HL-60/S4 treated with phorbol 12-myristate 13-acetate at 8.2 ng/mL for 4 days and 3 days (cell line): Measurements from ENCODE around the gene AFDN.
"Not testable (repeated sequence)": the region's sequence is repeated elsewhere in the genome, so short reads cannot be mapped to it uniquely, and the experiment has no call there.

Source experiments
- in situ Hi-C: fragments of 300-500 bp; cut with MboI; formaldehyde crosslinking; loops from 2 replicates; pipeline ENCODE4 v1.15.0; 2022; ENCODE audit warnings: low sequenced_read_pairs

AFDN gene

DNA sequence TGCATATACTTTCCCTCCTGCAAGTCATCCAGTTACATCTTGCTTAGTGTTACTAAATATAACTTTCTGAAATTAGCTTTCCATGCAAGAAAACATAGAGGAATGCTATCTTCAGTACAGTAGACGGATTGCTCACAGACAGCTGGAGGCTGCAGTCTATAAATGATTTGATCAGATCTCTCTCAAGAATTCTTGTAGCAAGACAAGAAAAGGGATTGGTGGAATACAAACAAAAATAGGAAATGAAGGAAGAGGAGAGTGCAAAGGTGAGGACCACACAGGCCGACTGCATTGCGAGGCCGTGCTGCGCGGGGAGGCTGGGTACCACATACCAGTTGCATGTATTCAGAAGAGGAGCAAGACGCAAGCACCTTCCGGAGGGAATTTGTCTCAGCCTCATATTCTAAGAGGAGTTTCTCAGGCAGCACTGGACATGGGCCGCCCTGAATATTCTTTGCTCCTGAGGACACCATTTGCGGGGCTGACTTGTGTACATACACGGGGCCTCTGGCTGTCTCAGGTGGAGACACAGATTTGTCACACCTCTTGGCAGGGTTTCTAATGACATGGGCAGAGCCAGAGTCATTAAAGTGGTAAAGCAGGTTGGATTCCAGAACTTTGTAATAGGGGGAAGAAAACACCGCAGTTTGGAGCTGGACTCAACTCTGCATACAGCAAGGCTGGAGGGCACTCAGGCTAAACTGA is 148.1 kb downstream of the AFDN start:
- in situ Hi-C loops = no loop called here

DNA sequence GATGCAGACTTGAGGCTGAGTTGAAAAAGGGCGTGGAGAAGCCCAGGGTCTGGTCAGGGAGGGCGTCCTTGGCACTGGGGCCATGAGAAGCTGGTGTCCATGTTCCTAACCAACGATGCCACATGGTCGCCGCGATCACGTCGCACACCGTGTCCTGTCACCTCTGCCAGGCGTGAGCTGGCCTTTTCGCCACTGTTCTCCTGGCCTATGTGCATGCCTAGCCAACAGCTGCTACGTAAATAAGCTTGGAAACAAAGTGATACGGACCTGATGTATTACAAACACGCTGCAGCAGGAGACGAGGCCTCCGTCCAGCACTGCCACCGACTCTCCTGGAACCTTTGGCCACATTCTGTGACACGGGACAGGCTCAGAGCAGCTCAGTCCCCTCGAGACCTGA is 148.7 kb downstream of the AFDN start:
- in situ Hi-C loops = no loop called here

DNA sequence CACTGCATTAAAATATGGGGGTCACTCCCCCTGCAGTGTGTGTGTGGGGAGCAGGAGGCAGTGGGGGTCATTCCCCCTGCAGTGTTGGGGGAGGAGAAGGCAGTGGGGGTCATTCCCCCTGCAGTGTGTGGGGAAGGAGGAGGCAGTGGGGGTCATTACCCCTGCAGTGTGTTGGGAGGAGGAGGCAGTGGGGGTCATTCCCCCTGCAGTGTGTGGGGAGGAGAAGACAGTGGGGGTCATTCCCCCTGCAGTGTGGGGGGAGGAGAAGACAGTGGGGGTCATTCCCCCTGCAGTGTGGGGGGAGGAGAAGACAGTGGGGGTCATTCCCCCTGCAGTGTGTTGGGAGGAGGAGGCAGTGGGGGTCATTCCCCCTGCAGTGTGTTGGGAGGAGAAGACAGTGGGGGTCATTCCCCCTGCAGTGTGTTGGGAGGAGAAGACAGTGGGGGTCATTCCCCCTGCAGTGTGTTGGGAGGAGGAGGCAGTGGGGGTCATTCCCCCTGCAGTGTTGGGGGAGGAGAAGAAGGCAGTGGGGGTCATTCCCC is 149.5 kb downstream of the AFDN start:
- in situ Hi-C loops = not testable (repeated sequence)

DNA sequence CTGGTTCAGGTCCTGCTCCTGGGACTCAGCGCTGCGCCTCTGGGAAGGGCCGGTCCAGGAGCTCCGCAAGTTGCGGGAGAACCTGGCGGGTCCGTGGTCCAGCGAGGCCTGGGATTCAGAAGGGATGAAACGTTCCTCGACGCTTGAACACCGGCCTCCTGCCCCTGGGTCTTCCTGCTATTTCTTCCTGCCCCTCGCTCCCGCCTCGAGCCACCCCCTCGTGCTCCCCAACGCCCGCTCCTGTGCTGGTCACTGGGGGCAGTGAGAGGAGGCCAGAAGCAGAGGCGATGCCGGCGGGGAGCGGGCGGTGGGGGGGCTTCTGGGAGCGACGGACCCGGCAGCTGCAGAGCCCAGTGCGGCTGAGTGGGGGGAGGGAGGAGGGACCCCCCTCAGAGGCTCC is 150.0 kb downstream of the AFDN start:
- in situ Hi-C loops = no loop called here

DNA sequence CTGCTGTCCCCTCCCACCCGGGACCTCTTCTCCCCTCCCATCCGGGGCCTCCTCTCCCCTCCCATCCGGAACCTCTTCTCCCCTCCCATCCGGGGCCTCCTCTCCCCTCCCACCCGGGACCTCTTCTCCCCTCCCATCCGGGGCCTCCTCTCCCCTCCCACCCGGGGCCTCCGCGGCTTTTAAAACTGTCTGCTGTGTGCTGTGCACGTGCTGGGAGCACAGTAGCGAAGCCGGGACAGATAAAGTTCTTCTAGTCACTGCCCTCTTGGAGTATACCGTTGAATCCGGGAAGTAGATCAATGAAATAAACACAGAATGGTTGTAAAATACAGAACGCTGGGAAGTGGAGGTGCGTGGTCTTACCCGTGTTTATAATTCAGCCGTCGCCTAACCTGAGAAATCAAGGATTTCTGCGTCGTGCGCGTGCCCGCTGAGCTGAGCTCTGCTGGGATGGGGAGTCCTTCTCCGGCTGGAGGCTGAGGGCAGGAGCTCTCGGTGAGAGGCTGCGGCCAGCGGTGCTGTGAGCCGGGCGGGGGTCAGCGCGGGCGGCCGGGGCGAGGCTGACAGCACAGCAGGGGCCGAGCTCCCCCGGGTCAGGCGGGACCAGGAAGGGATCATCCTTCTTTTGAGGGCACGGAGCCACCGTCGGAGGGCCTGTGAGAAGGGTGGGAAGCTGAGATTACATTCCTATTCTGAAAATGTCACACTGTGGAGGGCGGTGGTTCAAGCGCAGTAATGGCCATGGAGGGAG is 151.2 kb downstream of the AFDN start:
- in situ Hi-C loops = no loop called here

DNA sequence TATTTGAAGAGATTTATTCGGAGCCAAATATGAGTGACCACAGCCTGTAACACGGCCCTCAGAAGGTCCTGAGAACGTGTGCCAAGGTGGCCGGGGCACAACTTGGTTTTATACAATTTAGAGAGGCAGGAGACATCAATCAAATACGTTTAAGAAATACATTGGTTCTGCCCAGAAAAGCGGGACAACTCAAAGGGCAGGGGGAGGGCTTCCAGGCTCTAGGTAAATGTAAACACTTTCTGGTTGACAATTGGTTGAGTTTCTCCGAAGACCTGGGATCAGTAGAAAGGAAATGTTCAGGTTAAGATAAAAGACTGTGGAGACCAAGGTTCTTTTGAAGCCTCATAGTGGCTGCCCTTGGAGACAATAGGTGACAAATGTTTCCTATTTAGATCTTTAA is 151.9 kb downstream of the AFDN start:
- in situ Hi-C loops = no loop called here

DNA sequence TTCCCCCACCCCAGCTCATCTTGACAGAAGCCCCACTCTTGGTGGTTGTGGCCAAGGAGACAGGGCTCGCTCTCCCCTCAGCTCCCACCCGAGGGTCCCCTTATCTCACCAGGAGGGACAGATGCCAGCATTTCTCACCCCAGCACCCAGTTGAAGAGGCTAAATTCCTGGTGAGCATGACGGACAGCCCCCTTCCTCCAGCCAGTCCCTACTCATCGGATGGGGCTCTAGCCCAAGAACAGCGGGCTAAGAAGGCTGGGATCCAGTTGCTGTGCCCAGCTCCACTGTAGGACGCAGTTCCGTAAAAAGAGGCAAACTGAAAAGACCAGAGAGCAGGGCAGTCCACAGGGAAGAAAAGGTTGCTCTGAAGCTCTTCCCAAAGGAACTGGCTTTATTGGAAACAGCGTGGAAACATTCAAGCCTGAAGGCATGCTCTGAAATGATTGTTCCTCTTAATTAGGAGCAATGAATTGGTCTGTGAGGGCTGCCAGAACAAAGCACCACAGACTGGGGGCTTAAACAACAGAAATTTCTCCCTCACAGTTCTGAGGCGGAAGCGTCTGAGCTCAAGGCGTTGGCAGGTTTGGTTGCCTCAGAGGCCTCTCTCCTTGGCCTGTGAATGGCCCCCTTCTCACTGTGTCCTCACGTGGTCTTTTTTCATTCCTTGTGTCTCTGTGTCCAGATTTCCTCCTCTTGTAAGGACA is 152.9 kb downstream of the AFDN start:
- in situ Hi-C loops = no loop called here

DNA sequence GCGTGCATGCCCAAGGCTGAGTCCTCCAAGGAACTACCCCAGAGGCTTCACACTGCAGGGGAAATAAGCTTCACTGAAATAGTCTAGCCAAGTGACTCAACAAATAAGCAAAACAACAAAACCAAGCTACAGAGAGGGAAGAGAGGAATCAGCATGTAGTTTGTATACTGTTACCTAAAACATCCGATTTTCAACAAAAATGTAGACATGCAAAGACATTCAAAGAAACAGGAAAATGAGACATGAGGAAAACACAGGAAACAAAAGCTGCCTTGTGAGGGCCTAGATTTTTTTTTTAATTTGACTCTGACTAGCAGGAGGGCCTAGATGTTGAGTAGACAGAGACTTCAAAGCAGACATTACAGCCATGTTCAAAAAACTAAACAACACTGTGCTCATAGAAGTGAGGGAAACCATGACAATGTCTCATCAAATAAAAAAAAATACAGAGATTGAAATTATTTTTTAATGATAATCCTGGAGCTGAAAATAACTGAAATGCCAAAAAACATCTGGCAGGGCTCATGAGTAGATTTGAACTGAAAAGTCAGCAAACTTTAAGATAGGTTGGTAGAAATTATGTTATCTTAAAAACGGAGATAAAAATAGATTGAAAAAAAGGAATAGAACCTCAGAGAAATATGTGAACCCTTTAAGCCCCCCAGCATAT is 154.3 kb downstream of the AFDN start:
- in situ Hi-C loops = no loop called here

DNA sequence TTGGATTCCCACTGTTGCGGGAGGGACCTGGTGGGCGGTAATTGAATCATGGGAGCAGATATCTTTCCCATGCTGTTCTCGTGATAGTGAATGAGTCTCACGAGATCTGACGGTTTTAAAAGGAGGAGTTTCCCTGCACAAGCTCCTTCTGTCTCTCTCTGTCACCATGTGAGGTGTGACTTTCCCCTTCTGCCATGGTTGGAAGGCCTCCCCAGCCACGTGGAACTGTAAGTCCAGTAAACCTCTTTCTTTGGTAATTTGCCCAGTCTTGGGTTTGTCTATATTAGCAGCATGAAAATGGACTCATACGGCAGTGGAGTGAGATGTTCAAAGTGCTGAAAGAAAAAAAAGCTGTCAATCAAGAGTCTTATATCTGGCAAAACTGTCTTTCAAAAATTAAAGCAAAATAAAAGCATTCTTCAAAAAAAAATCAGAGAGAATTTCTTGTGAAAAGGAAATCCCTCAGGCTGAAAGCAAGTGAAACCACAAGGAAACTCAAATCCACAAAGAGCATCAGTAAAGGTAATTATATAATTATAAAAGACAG is 155.3 kb downstream of the AFDN start:
- in situ Hi-C loops = no loop called here

DNA sequence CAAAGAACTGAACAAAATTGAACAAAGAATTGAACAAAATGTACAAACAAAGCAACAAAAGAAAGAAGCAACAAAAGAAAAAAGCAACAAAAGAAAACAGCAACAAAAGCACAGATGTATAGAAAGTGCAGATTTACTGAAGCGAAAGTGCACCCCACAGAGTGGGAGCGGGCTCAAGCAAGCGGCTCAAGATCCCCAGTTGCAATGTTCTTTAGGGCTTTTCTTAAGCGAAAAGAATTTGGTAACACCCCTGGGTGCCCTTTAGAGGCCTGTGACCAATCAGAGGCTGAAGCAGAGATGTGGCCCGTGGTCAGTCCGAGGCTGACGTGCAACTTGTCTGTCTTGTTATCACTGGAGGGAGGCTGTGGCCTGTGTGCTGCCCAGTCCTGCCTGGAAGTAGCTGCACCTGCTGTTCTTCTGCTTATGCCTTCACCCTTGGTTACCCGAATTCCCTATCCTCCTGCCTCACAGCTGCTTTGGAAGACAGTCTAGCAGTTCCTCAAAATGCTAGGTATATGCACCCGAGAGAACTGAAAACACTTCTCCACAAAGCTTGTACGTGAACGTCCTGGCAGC is 157.5 kb downstream of the AFDN start:
- in situ Hi-C loops = no loop called here

DNA sequence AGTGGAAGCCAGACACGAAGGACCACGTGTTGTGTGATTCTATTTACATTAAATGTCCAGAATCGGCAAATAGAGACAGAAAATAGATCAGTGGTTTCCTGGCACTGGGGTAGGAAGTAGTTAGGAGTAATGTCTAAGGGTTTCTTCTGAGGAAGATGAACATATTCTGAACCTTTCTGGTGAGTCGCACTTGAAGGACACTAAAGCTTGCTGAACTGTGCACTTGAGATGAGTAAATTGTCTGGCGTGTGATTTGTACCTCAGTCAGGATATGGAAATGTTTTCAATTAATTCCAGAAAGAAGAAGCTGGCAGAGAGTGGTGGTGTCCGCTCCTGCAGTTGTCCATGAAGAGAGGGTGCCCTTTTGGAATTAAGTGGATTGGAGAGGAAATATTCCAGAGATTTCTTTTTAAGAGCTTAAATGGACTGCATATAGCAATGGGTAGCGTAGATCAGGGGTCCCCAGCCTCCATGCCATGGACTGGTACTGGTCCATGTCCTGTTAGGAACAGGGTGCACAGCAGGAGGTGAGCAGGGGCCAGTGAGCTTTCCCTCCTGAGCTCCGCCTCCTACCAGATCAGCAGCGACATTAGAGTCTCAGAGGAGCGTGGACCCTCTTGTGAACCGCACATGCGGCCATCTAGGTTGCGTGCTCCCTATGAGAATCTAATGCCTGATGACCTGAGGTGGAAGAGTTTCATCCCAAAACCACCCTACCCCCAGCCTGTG is 158.3 kb downstream of the AFDN start:
- in situ Hi-C loops = no loop called here

DNA sequence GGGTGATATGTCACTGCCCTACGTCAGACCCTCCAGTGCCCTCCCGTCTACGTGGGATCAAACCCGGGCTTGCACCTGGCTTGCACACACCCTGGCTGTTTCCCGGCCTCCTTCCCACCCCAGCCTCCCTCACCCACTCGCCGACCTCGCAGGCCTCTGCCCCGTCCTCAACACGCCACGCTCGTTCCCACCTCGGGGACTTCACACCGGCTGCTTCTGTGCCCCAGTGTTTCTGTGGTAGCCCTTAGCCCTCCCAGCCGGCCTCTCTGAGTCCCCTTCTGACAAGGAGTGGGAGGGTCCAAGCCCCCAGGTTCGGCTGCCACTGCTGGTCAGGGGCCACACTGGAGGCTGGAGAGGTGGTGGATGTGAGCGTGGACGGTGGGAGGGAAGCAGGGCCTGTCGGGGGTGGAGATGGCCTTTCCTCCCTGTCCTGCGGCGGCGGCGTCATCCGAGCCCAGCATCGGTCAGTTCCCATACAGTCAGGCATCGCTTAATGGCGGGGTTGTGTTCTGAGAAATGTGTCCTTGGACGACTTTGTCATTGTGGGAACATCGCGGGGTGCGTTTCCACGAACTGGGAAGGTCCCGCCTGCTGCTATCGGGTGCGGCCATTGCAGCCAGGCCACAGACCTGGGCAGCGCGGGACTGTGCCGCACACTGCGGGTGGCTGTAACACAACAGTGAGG is 159.3 kb downstream of the AFDN start:
- in situ Hi-C loops = no loop called here

DNA sequence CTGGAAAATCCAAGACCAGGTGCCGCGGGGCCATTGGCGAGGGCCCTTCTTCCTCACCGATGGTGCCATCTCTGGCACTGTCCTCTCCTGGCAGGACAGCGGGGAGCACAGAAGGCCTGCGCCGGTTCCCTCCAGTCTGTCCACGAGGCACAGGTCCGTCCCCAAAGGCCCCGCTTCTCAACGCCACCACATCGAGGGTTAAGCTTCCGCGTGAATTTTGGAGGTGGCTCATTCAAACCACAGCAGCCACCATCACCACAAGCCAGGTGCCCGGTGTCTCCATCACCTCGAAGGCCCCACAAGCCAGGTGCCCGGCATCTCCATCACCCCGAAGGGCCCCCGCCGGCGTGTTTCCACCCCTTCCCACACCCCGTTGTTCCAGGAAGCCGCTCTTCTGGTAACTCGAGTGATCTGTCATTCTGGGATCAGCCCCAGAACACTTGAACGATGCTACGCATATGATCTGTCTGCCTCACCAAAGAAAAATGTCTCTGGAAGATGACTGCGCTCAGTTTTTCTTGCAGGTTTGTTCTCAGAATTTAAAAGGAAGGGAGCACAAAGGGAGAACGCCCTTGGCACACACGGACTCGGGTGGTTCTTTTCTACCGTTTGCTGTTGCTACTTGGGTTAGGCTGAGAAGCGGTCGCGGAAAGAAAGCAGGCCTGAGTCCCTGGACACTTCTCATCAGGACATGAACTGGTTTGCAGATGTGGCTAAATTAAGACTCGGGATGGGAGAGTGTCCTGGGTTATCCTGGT is 160.9 kb downstream of the AFDN start:
- in situ Hi-C loops = no loop called here

DNA sequence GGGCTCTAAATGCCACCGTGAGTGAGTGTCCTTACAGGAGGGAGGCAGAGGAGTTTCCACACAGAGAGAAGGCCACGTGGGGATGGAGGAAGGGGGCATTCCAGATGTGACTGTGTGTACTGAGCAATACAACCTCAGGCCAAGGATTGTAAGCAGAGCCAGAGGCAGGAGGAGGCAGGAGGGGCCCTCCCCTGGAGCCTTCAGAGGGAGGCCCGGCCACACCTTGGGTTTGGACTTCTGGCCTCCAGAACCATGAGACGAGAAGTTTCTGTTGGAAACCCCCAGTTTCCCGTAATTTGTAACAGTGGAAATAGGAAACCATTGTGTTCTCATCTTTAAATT is 161.4 kb downstream of the AFDN start:
- in situ Hi-C loops = no loop called here

DNA sequence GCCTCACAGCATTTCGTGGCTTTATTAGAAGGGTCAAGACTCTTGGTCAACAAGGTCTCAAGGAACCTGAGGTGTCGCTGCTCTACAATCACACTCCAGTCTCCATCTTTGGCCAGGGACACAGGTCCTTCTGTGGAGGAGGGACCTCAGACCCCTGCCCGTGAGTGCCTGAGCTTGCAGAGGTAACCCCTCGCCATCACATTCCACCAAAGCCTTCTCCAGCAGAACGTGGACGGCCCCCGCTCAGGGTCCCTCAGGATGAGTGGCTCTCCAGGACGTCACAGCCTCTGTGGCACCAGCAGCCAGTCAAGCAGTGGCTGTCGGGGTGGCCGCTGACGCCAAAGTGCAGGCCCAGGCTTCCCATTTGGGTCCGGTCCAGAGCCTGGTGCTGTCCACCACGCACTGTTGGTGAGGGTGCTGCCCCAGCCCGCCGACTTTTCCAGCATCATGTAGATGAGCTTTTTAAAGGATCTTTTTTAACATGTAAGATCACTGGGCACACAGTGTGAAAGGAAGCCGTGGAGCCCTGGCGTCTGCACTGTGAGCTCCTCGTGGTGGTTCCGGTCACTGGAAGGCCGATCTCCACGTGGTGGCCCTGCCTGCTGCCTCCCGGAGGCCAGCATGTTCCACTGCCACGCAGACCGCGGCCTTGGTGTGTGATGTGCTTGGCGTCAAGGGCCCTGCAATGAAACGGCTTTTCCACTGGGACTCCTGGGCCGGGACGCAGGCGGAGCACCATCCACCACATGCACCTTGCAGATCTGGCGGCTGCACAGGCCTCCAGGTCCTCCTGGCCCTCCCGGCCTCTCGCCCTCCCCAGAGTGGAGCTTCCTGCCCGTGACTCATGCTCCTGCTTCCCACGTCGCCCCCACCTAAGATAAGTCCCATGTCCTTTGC is 162.5 kb downstream of the AFDN start:
- in situ Hi-C loops = no loop called here

DNA sequence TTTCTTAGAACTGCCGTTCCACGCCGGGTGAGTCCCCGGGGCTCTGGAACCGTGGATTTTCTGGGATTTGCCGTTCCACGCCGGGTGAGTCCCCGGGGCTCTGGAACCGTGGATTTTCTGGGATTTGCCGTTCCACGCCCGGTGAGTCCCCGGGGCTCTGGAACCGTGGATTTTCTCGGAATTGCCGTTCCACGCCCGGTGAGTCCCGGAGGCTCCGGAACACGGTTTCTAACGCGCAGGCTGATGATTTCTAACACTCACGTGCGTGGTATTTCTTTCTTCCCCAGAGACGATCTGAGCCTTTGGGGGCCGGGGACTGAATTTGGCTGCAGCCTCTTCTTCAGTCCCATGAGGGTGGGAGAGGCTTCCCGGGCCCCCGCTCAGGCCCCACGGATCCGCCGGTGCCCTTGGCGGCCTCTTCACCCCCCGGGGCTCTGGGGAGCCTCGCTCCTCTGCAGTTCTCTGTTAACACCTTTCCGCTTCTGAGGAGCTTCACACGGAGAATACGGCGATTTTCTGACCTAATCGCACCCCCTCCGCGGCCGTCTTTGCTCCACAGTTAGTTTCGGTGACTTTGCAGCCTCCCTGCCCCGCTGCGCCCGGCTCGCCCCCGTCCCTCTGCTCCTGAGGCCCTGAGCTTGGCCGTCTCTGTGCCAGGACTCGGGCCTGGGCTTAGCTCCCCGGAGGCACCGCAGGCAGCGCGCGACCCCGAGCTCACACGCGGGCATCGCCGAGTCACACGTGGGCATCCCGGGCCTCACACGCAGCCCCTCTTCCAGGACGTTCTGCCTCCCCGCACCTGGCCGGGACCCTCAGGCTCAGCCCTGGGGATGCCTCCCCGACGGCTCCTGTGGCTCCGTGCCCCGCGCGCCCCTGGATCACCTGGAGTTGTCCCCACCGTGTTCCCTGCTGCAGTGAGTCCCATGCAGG is 163.6 kb downstream of the AFDN start:
- in situ Hi-C loops = no loop called here

DNA sequence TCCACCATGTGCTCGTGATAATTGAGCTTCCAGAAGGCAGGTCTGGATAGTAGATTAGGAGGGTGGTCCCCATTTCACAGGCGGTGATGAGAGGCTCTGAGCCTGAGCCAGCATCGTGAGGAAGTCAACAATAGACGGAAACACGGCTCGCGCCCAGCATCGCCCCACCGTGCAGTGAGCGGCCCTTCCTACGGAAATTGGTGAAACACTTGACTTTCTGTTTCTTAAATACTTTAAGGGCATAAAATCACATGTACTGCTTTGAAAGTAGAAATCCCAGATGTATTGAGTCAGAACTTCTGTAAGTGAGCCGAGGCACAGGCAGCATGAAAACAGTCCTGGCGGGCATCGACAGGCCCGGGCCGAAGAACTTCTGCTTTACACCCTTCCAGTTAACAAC is 166.5 kb downstream of the AFDN start:
- in situ Hi-C loops = no loop called here
